Neuron (in vitro differentiated cells): ENCODE data around the gene SPRR2E.

Experiments
- H2AFZ ChIP-seq: one replicate; pipeline ENCODE4 v1.6.1; 2013; ENCODE audit warnings: low read depth, mild to moderate bottlenecking, inconsistent platforms, low read length, moderate library complexity
- H3K27me3 ChIP-seq: one replicate; pipeline ENCODE4 v1.6.1; 2013; ENCODE audit warnings: low read length; ENCODE audit not compliant: insufficient read depth
- H3K36me3 ChIP-seq: one replicate; pipeline ENCODE4 v1.6.1; 2013; ENCODE audit warnings: low read length; ENCODE audit not compliant: insufficient read depth
- H3K4me1 ChIP-seq: one replicate; pipeline ENCODE4 v1.6.1; 2013; ENCODE audit warnings: low read length; ENCODE audit not compliant: insufficient read depth
- H3K4me3 ChIP-seq: 2 replicates; pipeline ENCODE4 v1.5.1; 2013; ENCODE audit warnings: mild to moderate bottlenecking, low read length, moderate library complexity
- H3K9me3 ChIP-seq: one replicate; pipeline ENCODE4 v1.6.1; 2013; ENCODE audit warnings: low read length

The SPRR2E gene

GRCh38 chr1:153049211-153049610, 45.1 kb downstream of the SPRR2E start:
- Histone ChIP-seq H3K9me3 (no peaks in the 10 kb centered on the region), H3K27me3 (no peaks in the 10 kb centered on the region), H2AFZ (no peak overlapping the region), H3K36me3 (no peaks in the 10 kb centered on the region), H3K4me3 (no peak overlapping the region), H3K4me1 (no peaks in the 10 kb centered on the region)
